ENCODE data around the gene YPEL5.

DNA sequence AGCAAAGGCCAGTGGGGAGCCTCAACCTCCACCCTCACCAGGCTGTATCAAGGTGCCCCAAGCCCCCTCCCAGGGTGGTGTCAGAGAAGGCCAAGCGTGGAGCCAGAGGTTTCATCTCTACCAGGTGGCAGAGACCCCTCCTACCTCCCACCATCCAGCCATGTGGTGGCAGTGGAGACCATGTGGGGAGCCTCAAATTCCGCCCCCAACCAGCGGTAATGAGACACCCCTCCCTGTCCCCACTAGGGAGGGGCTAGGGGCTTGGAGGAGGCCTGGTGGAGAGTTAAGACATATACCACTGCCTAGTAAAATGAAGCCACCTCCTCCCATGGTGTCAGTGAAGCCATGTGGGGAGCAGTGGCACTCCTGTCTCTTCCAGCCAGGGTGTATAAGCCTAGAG, 24.4 kb upstream of the YPEL5 start:
- TF ChIP-seq, protein P1, sequence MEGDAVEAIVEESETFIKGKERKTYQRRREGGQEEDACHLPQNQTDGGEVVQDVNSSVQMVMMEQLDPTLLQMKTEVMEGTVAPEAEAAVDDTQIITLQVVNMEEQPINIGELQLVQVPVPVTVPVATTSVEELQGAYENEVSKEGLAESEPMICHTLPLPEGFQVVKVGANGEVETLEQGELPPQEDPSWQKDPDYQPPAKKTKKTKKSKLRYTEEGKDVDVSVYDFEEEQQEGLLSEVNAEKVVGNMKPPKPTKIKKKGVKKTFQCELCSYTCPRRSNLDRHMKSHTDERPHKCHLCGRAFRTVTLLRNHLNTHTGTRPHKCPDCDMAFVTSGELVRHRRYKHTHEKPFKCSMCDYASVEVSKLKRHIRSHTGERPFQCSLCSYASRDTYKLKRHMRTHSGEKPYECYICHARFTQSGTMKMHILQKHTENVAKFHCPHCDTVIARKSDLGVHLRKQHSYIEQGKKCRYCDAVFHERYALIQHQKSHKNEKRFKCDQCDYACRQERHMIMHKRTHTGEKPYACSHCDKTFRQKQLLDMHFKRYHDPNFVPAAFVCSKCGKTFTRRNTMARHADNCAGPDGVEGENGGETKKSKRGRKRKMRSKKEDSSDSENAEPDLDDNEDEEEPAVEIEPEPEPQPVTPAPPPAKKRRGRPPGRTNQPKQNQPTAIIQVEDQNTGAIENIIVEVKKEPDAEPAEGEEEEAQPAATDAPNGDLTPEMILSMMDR (IDR thresholded peaks at IDR 0.05), result no peak
- TF ChIP-seq POLR2A (IDR thresholded peaks at IDR 0.05), result no peak
- TF ChIP-seq POLR2AphosphoS5 (IDR thresholded peaks at IDR 0.05), result no peak
- no peak for TF ChIP-seq EP300 (IDR thresholded peaks at IDR 0.05)

All from upper lobe of left lung (tissue), 4 donors.